Glomerular visceral epithelial cell (primary cell): ENCODE measurements around the gene TXLNG.

Experiments used
- DNase-seq: peaks from one replicate; pipeline ENCODE4 v3.0.0-alpha.2; 2016; ENCODE audit errors: extremely low spot score

The TXLNG gene

GRCh38 chrX:16785247-16786138, 773 bp upstream of the TXLNG start:
- DNase-seq: peak; percentile 4

- peak; percentile 13 for DNase-seq
Observed at GRCh38 chrX:16786791-16787735, 797 bp downstream of the TXLNG start.

GRCh38 chrX:16788477-16788876, 2.2 kb downstream of the TXLNG start:
- DNase-seq: no peak

- DNase-seq: no peak
Observed at GRCh38 chrX:16796298-16796697, 10.0 kb downstream of the TXLNG start.

- no peak for DNase-seq
Observed at GRCh38 chrX:16797358-16797757, 11.1 kb downstream of the TXLNG start.

- no peak for DNase-seq
Observed at GRCh38 chrX:16797841-16798240, 11.6 kb downstream of the TXLNG start.

GRCh38 chrX:16804923-16805464, 18.7 kb downstream of the TXLNG start:
- DNase-seq: no peak

- DNase-seq: no peak
Observed at GRCh38 chrX:16807548-16807947, 21.3 kb downstream of the TXLNG start.

GRCh38 chrX:16807976-16808542, 21.8 kb downstream of the TXLNG start:
- DNase-seq: no peak

- DNase-seq: no peak
Observed at GRCh38 chrX:16814597-16814996, 28.3 kb downstream of the TXLNG start.

GRCh38 chrX:16819634-16820033, 33.4 kb downstream of the TXLNG start:
- DNase-seq: no peak

GRCh38 chrX:16822723-16823122, 36.5 kb downstream of the TXLNG start:
- DNase-seq: no peak

GRCh38 chrX:16825264-16826035, 39.2 kb downstream of the TXLNG start:
- no peak for DNase-seq

- peak; percentile 27 for DNase-seq
Observed at GRCh38 chrX:16826207-16826606, 39.9 kb downstream of the TXLNG start.

- DNase-seq: peak; percentile 9
Observed at GRCh38 chrX:16827225-16827624, 41.0 kb downstream of the TXLNG start.

- DNase-seq: peak; percentile 25
Observed at GRCh38 chrX:16828124-16828908, 42.0 kb downstream of the TXLNG start.

GRCh38 chrX:16832301-16832700, 46.0 kb downstream of the TXLNG start:
- no peak for DNase-seq

GRCh38 chrX:16834806-16835205, 48.5 kb downstream of the TXLNG start:
- no peak for DNase-seq

- DNase-seq: no peak
Observed at GRCh38 chrX:16836371-16836770, 50.1 kb downstream of the TXLNG start.
